Urothelium cell line (cell line): Measurements from ENCODE around the gene SAMMSON.
A peak's percentile ranks its signal among the peaks of the same experiment; 100 is the strongest.

Source experiments
- DNase-seq: peaks from one replicate; pipeline ENCODE4 v3.0.0; 2011; ENCODE audit warnings: low spot score, mixed read lengths
- FAIRE-seq: peaks from 2 replicates; lab custom pipeline; 2011; peaks lifted over from hg19 to GRCh38; lab: Jason Lieb, UNC

Gene SAMMSON

DNA sequence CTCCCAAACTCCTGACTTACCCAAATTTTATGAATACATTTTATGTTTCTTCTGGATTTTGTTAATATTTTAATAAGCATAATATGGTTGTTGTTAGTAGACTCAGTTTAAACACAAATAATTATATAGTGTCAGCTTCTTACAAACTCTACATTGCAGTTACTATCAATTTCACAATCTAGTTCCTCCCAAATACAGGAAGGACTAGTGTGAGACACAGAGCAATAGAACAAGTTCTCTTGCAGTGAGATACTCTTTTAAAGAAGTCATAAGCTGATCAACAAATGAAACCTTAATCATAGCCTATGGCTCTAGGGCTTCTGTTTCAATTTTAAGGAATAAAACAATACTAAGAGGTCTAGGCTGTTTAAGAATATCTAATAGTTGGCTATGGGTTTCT lies 86.1 kb downstream of the SAMMSON start:
- DNase-seq: no peak
- FAIRE-seq: no peak

DNA sequence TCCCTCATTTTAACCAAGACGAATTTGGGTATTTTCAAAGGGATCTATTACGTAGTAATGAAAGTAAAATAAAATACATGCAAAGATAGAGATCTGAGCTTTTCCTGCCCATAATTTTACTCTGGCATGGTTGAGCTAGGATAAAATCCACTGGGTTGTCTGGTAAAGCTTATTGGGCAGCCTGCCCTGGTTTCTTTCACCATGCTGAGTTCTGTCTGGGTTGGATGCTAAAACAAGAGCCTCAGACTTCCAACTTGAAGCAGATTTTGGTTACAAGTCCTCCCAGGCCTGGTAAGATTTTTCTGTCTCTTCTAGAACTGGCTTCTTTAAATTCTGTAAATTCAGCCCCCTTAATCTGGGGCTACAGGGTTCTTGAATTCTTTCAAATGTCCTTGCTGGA lies 86.8 kb downstream of the SAMMSON start:
- no peak for FAIRE-seq
- no peak for DNase-seq

DNA sequence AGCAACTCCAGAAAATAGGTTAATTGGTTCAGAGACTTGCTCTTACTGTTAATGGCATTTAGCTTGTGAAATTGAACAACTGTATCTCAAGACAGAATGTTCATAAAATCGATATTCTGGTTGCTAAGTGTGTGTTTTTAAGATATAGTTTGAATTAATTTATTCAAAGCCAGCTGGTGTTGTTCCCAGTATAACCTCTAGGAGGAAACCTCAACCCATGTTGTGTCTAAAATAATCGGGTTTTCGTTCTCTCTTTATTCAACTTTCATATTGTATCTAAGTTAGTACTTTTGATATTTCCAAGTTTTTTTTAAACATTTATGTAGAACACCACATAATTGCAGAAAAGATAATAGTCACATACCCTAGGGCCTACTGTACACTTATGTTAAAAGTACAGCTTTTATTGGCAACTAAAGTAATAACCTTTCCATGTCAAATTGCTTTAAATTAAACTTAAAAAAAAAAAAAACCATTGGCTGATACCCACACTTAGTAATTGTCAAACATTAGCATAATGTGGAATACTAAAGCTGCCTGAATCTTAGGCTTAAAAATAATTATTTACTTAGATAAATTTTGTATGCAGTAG lies 90.9 kb downstream of the SAMMSON start:
- FAIRE-seq: no peak
- DNase-seq: peak; percentile 40

DNA sequence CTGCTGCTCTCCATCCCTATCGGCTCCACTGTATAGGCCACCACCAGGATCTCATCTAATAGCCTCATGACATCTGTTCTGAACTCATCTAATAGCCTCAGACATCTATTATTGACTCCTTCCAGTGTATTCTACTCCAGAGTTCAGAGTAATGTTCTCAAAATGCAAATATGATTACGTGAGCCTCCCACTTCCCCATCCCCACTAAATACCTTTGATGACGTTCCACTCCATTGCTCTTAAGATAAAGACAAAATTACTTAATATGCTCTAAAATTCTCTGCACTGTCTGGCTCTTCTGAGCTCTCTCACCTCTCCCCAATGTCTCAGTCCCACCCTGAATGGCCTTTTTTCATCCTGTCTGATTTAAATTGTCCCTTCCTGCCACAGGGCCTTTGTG lies 94.7 kb downstream of the SAMMSON start:
- no peak for FAIRE-seq
- DNase-seq: no peak

DNA sequence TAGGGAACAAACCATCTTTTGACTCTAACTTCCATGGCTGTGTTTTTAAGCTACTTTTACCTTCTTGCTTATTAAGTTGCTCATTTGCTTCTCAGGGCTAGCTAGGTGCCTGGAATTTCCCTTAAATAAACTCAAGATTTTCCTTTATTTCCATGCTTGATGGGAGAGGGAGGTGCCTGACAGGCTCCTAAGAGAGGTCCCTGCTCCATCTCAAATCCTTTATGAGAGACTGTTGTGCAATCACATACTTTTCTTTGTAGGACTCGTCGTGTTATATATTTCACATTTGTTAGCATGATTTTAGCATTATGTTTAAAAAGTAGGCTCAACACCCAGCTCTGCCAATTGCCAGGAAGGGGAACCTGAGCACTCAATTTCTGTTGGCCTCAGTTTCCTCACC lies 95.7 kb downstream of the SAMMSON start:
- FAIRE-seq (no peak), DNase-seq (no peak)

DNA sequence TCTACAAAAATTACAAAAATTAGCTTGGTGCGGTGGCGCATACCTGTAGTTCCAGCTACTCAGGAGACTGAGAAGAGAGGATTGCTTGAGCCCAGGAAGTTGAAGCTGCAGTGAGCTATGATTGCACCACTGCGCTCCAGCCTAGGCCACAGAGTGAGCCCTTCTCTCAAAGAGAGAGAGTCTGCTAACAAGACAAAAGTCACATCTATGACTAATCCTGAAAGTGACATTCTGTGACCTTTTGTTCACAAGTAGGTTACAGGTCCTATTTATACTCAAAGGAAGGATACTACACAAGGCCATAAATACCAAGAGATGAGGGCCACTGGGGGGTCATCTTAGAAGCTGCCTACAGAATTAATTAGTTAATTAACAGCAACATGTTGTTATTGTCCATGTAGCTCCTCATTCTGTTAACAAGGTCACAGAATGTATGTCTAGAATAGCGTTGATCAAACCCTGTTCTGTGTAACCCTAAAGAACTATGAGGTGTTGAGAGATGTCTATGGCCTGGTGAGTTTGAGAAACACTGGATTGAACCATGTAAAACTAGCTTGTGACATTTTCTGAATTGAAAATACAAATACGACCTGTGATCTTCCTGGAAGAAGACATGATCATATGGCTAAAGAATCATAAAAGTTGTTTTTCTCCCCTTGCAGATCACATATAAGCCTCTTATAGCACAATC lies 97.0 kb downstream of the SAMMSON start:
- DNase-seq (no peak), FAIRE-seq (no peak)

DNA sequence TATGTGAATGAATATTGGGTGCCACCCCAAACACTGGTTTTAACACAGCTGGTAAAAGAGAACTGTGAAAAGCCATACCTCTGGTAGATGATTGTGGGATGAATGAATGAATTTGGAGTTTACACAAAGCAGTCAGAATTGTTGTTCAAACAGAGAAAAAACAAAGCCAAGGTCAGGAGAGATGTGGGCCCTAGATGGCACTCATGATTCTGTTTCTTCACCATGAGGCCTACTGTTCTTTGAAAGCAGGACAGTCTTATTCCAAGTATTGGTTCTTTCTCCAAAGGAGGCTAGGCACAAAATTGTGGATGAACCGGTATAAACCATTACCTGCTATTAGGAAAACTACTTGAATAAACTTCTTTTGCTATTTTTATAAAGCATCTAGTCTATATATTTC lies 97.6 kb downstream of the SAMMSON start:
- DNase-seq (no peak), FAIRE-seq (no peak)

DNA sequence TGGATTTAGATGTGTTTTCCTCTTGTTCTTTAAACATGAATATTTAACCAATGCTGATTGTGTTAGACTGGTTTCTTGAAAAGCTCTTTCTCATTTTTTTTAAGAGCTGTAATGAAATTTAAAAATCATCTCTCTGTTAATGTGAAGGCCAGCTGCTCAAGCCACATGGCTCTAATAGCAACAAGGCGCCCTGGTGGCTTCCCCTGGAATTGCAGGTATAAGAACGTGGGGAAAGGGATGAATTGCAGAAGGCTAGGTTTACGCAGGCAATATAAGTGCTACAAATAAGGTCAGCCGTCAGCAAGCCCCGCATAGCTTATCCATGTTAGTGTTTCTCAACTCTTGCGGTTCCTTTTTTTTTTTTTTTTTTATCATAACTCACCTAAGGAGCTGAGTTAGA lies 108.5 kb downstream of the SAMMSON start:
- FAIRE-seq: no peak

DNA sequence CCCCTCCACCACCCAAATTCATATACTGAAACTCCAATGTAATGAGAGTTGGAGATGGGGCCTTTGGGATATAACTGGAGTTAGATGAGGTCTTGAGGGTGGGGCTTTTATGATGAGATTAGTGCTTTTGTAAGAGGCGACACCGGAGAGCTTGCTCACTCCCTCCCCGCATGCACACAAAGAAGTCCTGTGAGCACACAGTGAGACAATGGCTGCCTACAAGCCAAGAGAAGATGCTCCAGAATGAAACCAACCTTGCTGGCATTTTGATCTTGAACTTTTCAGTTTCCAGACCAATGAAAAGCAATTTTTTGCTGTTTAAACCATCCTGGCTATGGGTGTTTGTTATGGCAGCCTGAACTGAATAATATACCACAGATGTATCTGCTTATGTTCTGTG lies 109.0 kb downstream of the SAMMSON start:
- FAIRE-seq (no peak), DNase-seq (no peak)

More for the DNA sequence above, 108.5 kb downstream of the SAMMSON start:
- DNase-seq: peak; percentile 16

DNA sequence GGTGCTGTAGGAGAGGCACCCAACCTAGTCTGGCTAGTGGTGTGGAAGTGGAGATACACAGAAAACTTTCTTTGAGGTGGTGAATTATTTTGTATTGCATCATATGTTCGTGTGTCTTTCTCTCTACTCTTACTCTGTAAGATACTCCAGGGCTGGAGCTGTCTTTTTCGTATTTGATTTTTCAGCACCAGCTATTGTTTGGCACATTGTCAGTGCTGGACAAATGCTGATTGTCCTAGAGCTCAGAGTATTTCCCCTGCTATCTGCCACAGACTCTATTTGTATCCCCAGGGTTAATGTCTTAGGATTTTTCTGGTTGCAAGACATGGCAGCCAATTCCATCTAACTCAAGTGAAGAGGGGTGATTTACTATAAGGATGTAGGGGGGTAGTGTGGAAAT lies 110.5 kb downstream of the SAMMSON start:
- DNase-seq: no peak
- no peak for FAIRE-seq

DNA sequence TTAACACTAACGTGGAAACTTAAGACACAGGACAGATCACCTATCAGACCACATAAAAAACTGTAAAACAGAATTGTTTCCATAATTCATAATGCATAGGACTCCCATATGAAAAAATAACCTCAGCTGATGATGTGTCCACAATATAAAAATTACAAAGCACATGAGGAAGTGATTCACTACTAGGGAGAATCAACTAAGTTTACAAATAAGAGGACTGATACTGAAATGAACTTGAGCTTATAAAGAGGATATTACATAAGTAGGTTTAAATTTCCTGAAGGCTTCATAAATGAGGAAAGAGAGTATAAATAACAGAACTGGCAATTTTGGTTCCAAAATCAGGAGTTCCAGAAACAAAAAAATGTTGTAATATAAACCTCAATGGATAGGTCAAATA lies 111.9 kb downstream of the SAMMSON start:
- FAIRE-seq: no peak
- DNase-seq: no peak

DNA sequence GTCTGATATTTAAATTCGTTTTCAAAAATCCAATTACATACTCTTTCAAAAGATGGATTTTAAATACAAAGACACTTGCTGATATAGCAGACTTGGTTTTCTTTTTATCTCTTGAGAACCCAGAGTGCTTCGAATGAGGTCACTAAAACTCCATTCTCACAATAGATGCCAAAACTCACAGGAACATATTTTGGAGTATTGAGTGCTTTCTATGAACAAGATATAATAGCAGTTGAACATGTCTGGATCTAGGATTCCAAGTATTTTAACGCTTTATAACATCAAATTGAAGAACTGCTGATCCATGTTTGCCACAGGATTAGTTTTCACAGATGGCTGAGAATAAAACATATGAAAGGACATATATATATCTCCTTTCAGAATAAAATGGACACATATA lies 113.2 kb downstream of the SAMMSON start:
- FAIRE-seq: no peak
- DNase-seq: no peak

DNA sequence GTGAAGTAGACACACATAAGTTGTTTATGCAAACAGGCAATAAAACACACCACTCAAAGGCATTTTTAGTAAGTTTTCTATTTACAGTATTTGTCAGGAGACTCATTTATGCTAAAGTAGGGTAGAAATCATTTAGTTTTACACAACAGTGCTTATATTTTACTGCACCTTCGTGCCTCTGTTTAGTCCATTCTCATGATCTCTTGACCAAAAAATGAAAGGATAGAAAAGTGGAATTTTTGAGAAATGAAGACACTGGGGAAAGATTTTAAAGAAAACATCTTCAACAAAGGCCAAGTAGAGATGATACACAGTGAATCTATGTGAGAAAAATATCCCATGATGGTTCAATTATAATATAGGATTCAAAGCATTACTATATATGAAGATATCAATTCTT lies 114.9 kb downstream of the SAMMSON start:
- no peak for FAIRE-seq
- no peak for DNase-seq

DNA sequence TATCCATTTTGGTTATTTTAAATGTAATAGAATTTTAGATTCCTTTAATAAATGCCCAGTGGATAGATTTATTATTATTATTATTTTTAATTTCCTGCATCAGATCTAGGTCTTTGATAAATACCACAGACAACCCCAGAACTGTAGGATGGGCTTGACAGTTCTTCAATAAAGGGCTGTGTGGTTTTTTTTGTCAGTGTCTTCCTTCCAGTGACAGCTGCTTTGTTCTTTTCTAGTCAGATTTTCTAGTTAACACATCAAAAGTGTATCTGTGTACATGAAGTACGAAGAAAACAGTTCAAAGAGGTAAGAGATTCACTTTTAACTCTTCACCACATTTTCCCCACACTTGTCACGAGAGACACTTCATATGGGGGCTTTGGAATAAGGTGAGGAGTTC lies 120.3 kb downstream of the SAMMSON start:
- FAIRE-seq (no peak), DNase-seq (no peak)
